GM18508 (cell line): ENCODE data around the gene CIDEA.

ENCODE experiments used
- ATAC-seq: cut with Tn5 transposase; IDR thresholded peaks from one replicate; pipeline ENCODE4 v1.9.1; 2021; ENCODE audit warnings: moderate number of reproducible peaks; ENCODE audit not compliant: insufficient read depth, unreplicated experiment

Gene CIDEA

GRCh38 chr18:12258719-12259705 lies 4.9 kb downstream of the CIDEA start:
- no peak for ATAC-seq

GRCh38 chr18:12262748-12263147 lies 8.6 kb downstream of the CIDEA start:
- no peak for ATAC-seq

- ATAC-seq = no peak
These were observed 10.7 kb downstream of the CIDEA start for GRCh38 chr18:12264864-12265263.

GRCh38 chr18:12271376-12272235 lies 17.4 kb downstream of the CIDEA start:
- ATAC-seq = peak; percentile 70

GRCh38 chr18:12274793-12275192 lies 20.6 kb downstream of the CIDEA start:
- ATAC-seq = no peak

- no peak for ATAC-seq
These were observed 22.8 kb downstream of the CIDEA start for GRCh38 chr18:12276736-12277554.

GRCh38 chr18:12278215-12278671 lies 24.1 kb downstream of the CIDEA start:
- no peak for ATAC-seq

GRCh38 chr18:12278741-12279682 lies 24.9 kb downstream of the CIDEA start:
- ATAC-seq = no peak

- no peak for ATAC-seq
These were observed 25.8 kb downstream of the CIDEA start for GRCh38 chr18:12279781-12280531.

GRCh38 chr18:12281861-12282260 lies 27.7 kb downstream of the CIDEA start:
- ATAC-seq = no peak

- ATAC-seq = no peak
These were observed 28.4 kb downstream of the CIDEA start for GRCh38 chr18:12282442-12283039.

- ATAC-seq = no peak
These were observed 29.1 kb downstream of the CIDEA start for GRCh38 chr18:12283256-12283655.

- no peak for ATAC-seq
These were observed 29.5 kb downstream of the CIDEA start for GRCh38 chr18:12283666-12284065.

- ATAC-seq = no peak
These were observed 33.0 kb downstream of the CIDEA start for GRCh38 chr18:12287131-12287681.

- ATAC-seq = no peak
These were observed 33.7 kb downstream of the CIDEA start for GRCh38 chr18:12287684-12288402.

GRCh38 chr18:12288403-12288755 lies 34.2 kb downstream of the CIDEA start:
- no peak for ATAC-seq

- ATAC-seq = no peak
These were observed 35.9 kb downstream of the CIDEA start for GRCh38 chr18:12290086-12290485.
